ENCODE measurements around the gene FAM3D.
A peak's percentile ranks its signal among the peaks of the same experiment; 100 is the strongest.

Gene FAM3D

DNA sequence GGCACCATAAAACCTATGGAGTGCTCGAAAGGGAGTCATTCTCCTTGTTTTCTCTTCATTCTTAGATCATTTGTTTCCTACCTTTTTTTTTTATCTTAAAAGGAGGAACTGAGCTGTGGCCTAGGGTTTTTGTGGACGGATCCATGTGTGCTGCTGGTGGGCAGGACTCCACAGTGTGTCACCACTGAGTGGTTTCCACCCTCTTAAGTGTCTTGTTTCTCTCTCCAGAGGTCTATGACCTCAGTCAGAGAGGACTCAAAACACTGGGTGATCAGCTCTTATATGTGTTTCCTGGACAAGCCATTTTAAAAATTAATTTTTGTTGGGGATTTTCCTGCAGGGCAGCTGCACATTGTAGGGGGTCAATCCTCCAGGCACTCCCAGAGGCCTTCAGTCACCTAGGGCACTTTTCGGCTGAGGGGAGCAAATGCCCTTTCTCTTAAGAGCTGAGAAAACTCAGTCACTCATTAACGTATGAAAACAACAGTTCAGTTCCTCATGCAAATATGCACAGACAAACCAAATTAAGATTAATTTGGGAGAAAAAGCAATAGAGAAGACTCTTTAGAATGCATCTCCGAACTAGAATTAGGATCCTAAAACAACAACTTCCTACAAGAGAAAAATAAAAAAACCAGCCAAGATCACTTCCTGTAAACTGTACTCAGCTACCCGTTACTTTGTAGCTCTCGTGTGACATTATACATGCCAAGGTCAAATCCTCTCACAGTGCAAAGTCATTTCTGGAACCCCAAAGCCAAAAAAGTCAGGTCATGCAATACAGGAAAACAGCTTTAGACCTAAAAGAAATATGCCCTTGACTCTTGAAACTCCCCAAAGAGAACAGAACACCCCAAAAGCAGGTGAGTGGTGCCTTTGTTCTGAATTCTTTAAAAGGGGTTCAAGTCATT, 27.6 kb upstream of the FAM3D start:
- H3K27ac Mint-ChIP-seq = peak overlapping the region; percentile 77
- no peak overlapping the region for H3K4me3 Mint-ChIP-seq
- H3K4me1 Mint-ChIP-seq (ENCODE audit: low read depth) = peaks cover 30% of the 10 kb centered on the region
- H3K9me3 Mint-ChIP-seq = peaks cover 38% of the 10 kb centered on the region
- no peaks in the 10 kb centered on the region for H3K27me3 Mint-ChIP-seq
- intact Hi-C loops (cut with micrococcal nuclease) = no loop called here
- no peaks in the 10 kb centered on the region for H3K36me3 Mint-ChIP-seq (ENCODE audit: low read depth)

- H3K27me3 Mint-ChIP-seq = no peaks in the 10 kb centered on the region
- H3K9me3 Mint-ChIP-seq = peaks cover 41% of the 10 kb centered on the region
- no peak overlapping the region for H3K4me3 Mint-ChIP-seq
- intact Hi-C loops (cut with micrococcal nuclease) = no loop called here
- H3K4me1 Mint-ChIP-seq (ENCODE audit: low read depth) = peaks cover 15% of the 10 kb centered on the region
- H3K36me3 Mint-ChIP-seq (ENCODE audit: low read depth) = no peaks in the 10 kb centered on the region
- no peak overlapping the region for H3K27ac Mint-ChIP-seq
Observed at GRCh38 chr3:58692484-58692883, 25.9 kb upstream of the FAM3D start.

DNA sequence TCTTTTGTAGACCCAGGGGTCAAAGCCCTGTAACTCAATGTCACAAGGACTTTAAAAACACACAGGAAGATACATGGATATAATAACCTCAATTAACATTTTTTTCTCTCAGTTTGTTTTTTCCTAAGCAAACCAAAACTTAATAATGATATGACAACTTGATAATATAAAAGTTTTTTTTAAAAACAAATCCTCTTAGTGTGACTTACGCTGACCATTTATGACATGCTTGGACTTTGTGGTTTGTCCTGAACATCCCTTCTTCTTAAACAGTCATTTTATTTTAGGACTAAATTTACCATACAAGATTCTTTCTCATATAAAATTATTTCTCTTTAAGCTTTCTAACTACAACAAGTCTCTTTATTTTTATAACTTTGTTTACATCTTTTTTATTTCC, 25.4 kb upstream of the FAM3D start:
- Mint-ChIP-seq H3K9me3 (peaks cover 41% of the 10 kb centered on the region), H3K27ac (no peak overlapping the region), H3K36me3 (ENCODE audit: low read depth) (no peaks in the 10 kb centered on the region), H3K27me3 (no peaks in the 10 kb centered on the region), H3K4me3 (no peak overlapping the region), H3K4me1 (ENCODE audit: low read depth) (peaks cover 12% of the 10 kb centered on the region)
- intact Hi-C loops (cut with micrococcal nuclease) = no loop called here

GRCh38 chr3:58690490-58690889, 23.9 kb upstream of the FAM3D start:
- no peak overlapping the region for H3K4me3 Mint-ChIP-seq
- H3K9me3 Mint-ChIP-seq = peaks cover 41% of the 10 kb centered on the region
- no peak overlapping the region for H3K27ac Mint-ChIP-seq
- H3K27me3 Mint-ChIP-seq = no peaks in the 10 kb centered on the region
- peaks cover 12% of the 10 kb centered on the region for H3K4me1 Mint-ChIP-seq (ENCODE audit: low read depth)
- intact Hi-C loops (cut with micrococcal nuclease) = no loop called here
- H3K36me3 Mint-ChIP-seq (ENCODE audit: low read depth) = no peaks in the 10 kb centered on the region

GRCh38 chr3:58688574-58688973, 22.0 kb upstream of the FAM3D start:
- no peaks in the 10 kb centered on the region for H3K36me3 Mint-ChIP-seq (ENCODE audit: low read depth)
- intact Hi-C loops (cut with micrococcal nuclease) = no loop called here
- H3K9me3 Mint-ChIP-seq = peaks cover 35% of the 10 kb centered on the region
- no peak overlapping the region for H3K4me3 Mint-ChIP-seq
- no peaks in the 10 kb centered on the region for H3K27me3 Mint-ChIP-seq
- H3K4me1 Mint-ChIP-seq (ENCODE audit: low read depth) = peaks cover 8% of the 10 kb centered on the region
- no peak overlapping the region for H3K27ac Mint-ChIP-seq

DNA sequence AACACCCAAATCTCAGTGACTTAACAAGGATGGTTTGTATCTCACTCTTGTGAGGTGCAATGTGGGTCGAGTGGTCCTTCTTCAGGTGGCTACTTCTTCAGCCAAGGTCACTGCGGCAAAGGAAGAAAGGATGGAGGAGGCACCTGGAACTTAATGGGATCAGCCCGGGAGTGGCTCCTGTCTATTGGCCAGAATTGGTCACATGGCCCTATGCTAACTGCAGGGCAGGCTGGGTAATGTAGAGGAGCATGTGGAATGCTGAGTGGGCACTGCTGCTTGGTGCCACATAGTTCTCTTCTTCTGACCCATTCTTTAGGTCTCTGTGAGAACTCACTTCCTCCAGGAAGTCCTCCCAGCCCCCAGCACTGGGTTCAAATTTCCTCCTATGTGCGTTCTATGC, 20.3 kb upstream of the FAM3D start:
- Mint-ChIP-seq H3K4me3 (no peak overlapping the region), H3K9me3 (peaks cover 25% of the 10 kb centered on the region), H3K4me1 (ENCODE audit: low read depth) (peaks cover 23% of the 10 kb centered on the region), H3K27ac (no peak overlapping the region), H3K27me3 (no peaks in the 10 kb centered on the region), H3K36me3 (ENCODE audit: low read depth) (no peaks in the 10 kb centered on the region)
- intact Hi-C loops (cut with micrococcal nuclease) = no loop called here

DNA sequence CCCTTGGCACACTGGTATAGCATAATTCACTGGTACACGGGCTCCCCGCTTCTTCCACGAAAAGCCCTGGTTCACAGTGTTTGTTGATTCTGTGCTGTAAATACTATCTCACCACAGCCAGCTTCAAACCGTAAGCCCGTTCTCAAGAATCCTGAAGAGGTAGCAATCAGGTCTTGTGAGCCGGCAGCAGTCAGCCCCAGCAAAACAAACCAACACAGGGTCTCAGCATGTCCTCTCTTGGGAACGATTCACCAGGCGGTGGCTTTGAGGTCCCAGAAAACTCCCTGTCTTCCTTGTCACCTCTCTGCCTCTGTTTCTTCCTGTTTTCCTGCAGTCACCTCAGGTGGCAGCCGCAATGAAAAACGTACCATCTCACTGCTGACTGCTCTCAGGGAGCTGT, 19.1 kb upstream of the FAM3D start:
- H3K27me3 Mint-ChIP-seq = no peaks in the 10 kb centered on the region
- H3K27ac Mint-ChIP-seq = no peak overlapping the region
- peaks cover 35% of the 10 kb centered on the region for H3K4me1 Mint-ChIP-seq (ENCODE audit: low read depth)
- H3K9me3 Mint-ChIP-seq = peaks cover 14% of the 10 kb centered on the region
- intact Hi-C loops (cut with micrococcal nuclease) = no loop called here
- H3K4me3 Mint-ChIP-seq = no peak overlapping the region
- no peaks in the 10 kb centered on the region for H3K36me3 Mint-ChIP-seq (ENCODE audit: low read depth)

- Mint-ChIP-seq H3K27ac (peak overlapping the region; percentile 67), H3K27me3 (no peaks in the 10 kb centered on the region), H3K4me3 (no peak overlapping the region), H3K4me1 (ENCODE audit: low read depth) (peaks cover 37% of the 10 kb centered on the region), H3K36me3 (ENCODE audit: low read depth) (no peaks in the 10 kb centered on the region), H3K9me3 (no peaks in the 10 kb centered on the region)
- intact Hi-C loops (cut with micrococcal nuclease) = no loop called here
Observed at GRCh38 chr3:58683466-58683865, 16.9 kb upstream of the FAM3D start.

GRCh38 chr3:58683001-58683458, 16.5 kb upstream of the FAM3D start:
- Mint-ChIP-seq H3K4me1 (ENCODE audit: low read depth) (peaks cover 42% of the 10 kb centered on the region), H3K27me3 (no peaks in the 10 kb centered on the region), H3K36me3 (ENCODE audit: low read depth) (no peaks in the 10 kb centered on the region), H3K9me3 (no peaks in the 10 kb centered on the region), H3K4me3 (no peak overlapping the region), H3K27ac (peak overlapping the region; percentile 67)
- intact Hi-C loops (cut with micrococcal nuclease) = no loop called here

- Mint-ChIP-seq H3K9me3 (no peaks in the 10 kb centered on the region), H3K4me3 (no peak overlapping the region), H3K27ac (no peak overlapping the region), H3K27me3 (no peaks in the 10 kb centered on the region), H3K4me1 (ENCODE audit: low read depth) (peaks cover 46% of the 10 kb centered on the region), H3K36me3 (ENCODE audit: low read depth) (no peaks in the 10 kb centered on the region)
- intact Hi-C loops (cut with micrococcal nuclease) = no loop called here
Observed at GRCh38 chr3:58681863-58682262, 15.3 kb upstream of the FAM3D start.

DNA sequence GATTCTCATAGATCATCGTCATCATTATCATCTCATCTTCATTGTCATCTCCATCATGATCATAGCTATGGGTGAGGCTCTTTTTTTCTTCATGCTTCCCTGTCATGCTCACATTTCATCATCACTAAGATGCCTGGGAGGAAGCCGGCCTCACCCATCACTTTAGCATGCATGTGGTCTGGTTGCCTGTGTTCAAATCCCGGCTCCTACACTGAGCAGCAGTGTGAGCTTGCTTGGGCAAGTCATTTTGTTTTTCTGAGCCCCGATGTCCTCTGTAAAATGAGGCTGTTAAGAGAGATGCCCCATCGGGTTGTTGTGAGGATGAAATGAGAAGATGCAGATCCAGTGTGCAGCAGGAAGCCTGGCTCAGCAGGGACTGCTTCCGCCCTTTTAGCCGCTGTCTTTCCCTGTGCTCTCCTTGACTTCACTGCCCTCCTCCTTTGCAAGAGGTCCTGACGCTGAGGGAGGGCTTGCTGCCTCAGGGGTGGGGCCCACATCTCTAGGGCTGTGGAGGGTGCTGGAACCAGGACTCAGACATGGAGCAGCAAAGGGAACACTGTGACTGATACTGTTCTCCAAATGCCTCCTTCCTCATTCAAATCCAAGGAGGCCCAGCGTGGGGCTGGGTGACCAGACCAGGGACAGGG, 14.4 kb upstream of the FAM3D start:
- Mint-ChIP-seq H3K27ac (no peak overlapping the region), H3K36me3 (ENCODE audit: low read depth) (no peaks in the 10 kb centered on the region), H3K9me3 (peaks cover 6% of the 10 kb centered on the region), H3K4me1 (ENCODE audit: low read depth) (peaks cover 46% of the 10 kb centered on the region), H3K4me3 (no peak overlapping the region), H3K27me3 (no peaks in the 10 kb centered on the region)
- intact Hi-C loops (cut with micrococcal nuclease) = no loop called here

- Mint-ChIP-seq H3K36me3 (ENCODE audit: low read depth) (no peaks in the 10 kb centered on the region), H3K27ac (no peak overlapping the region), H3K4me3 (no peak overlapping the region), H3K9me3 (peaks cover 15% of the 10 kb centered on the region), H3K27me3 (peaks cover 3% of the 10 kb centered on the region), H3K4me1 (ENCODE audit: low read depth) (peaks cover 46% of the 10 kb centered on the region)
- intact Hi-C loops (cut with micrococcal nuclease) = no loop called here
Observed at GRCh38 chr3:58679974-58680666, 13.5 kb upstream of the FAM3D start.

GRCh38 chr3:58679446-58679845, 12.9 kb upstream of the FAM3D start:
- intact Hi-C loops (cut with micrococcal nuclease) = no loop called here
- Mint-ChIP-seq H3K4me1 (ENCODE audit: low read depth) (peaks cover 46% of the 10 kb centered on the region), H3K27ac (no peak overlapping the region), H3K27me3 (peaks cover 3% of the 10 kb centered on the region), H3K9me3 (peaks cover 15% of the 10 kb centered on the region), H3K36me3 (ENCODE audit: low read depth) (no peaks in the 10 kb centered on the region), H3K4me3 (no peak overlapping the region)
